Esophagus mucosa (tissue), 1 donor: Measurements from ENCODE around the gene EIF4G3. TPM values are rescaled to one million over a fixed set of nuclear protein-coding genes. Genes with fewer than 3 reads are reported as not detected.
"Not testable (repeated sequence)": the region's sequence is repeated elsewhere in the genome, so short reads cannot be mapped to it uniquely, and the experiment has no call there.

Experiments used
- ATAC-seq: fragments of 200-7000 bp; cut with Tn5 transposase; one replicate; pipeline ENCODE4 v1.9.1; 2020
- total RNA-seq: library from RNA; stranded (reverse); gene quantifications from one replicate; pipeline ENCODE4 v1.2.4, GENCODE V29; 2023
- donor health status: DM: yes; HTN: yes; CAD: no.

The EIF4G3 gene
- total RNA-seq, 1 donor from 2014 or later, result 35.7 TPM

GRCh38 chr1:21184276-21184675, 7.6 kb upstream of the EIF4G3 start:
- peak; percentile 65 for ATAC-seq

- no peak for ATAC-seq
Measured at GRCh38 chr1:21182181-21182731, 5.6 kb upstream of the EIF4G3 start.

- ATAC-seq, result not testable (repeated sequence)
Measured at GRCh38 chr1:21178271-21178670, 1.6 kb upstream of the EIF4G3 start.

GRCh38 chr1:21175670-21176581, 771 bp downstream of the EIF4G3 start:
- no peak for ATAC-seq

- no peak for ATAC-seq
Measured at GRCh38 chr1:21175324-21175669, 1.4 kb downstream of the EIF4G3 start.

- no peak for ATAC-seq
Measured at GRCh38 chr1:21174654-21175323, 1.9 kb downstream of the EIF4G3 start.

DNA sequence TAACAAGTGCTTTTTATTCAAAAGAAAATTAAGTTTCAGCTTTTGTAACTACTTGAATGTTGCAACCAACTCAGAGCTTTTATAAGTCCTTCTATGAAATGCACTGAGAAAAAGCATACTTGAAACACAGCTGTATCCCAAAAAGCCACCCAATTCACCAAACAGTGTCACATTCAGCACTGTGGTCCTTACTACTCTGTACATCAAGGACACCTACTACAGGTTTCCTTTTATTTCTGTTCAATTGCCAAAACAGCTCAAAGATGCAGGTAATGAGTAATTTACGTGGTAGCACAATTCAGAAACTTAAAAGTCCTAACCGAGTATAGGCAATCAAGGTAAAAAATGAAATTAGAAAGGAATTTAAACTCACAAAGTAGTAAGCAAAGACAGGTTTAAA, 2.5 kb downstream of the EIF4G3 start:
- ATAC-seq, result no peak

GRCh38 chr1:21173096-21173495, 3.6 kb downstream of the EIF4G3 start:
- not testable (repeated sequence) for ATAC-seq

DNA sequence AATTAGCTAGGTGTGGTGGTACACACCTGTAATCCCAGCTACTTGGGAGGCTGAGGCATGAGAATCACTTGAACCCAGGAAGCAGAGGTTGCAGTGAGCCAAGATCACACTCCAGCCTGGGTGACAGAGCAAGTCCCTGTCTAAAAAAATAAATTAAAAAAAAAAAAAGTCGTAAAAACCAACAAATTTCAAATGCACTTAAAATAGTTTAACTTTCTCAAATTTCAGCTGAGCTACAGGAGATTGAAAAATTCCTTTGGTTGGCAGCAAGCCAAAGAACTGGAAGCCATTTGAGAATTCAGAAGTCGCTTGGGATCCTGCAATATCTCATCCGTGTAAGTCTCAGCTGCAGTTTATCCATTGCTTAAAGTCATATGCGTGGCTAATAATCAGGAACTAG, 5.9 kb downstream of the EIF4G3 start:
- not testable (repeated sequence) for ATAC-seq

DNA sequence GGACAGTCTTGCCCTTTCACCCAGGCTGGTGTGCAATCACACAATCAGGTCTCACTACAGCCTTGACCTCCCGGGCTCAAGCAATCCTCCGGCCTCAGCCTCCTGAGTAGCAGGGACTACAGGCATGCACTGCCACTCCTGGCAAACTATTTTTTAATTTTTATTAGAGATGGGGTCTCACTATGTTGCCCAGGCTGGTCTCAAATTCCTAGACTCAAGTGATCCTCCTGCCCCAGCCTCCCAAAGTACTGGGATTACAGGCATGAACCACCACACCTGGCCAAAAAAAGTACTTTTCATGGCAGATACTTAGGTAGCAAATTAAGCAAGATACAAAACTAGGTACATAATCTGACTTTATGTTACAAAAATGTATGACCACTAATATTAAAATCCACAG, 8.3 kb downstream of the EIF4G3 start:
- no peak for ATAC-seq

DNA sequence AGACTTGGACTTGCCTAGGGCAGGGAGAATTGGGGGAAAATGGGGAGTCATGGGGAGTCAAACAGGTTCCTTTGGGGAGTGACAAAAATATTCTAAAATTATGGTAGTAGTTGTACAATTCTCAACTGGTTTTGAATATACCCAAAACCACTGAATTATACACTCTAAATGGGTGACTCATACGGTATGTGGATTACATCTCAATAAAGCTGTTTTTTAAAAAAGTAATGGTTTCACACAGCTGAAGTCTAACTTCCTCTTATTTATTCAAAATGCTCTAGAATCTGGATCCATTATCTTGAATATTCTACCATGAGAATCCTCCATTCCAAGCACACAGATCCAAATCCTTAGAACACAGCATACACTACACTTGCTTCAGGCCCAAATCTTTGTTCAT, 11.1 kb downstream of the EIF4G3 start:
- ATAC-seq, result no peak

DNA sequence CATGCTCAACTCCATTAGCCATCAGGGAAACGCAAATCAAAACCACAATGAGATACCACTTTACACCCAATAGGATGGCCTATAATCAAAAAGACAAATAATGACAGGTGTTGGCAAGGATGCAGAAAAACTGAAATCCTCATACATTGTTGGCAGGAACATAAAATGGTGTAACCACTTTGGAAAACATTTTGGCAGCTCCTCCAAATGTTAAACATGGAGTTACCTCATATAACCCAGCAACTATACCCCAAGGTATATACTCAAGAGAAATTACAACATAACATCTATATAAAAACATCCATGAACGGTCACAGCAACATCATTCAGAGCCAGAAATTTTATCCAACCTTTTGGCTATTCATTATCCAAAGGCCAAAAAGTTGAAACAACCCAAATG, 11.6 kb downstream of the EIF4G3 start:
- no peak for ATAC-seq

GRCh38 chr1:21164266-21164665, 12.4 kb downstream of the EIF4G3 start:
- no peak for ATAC-seq

DNA sequence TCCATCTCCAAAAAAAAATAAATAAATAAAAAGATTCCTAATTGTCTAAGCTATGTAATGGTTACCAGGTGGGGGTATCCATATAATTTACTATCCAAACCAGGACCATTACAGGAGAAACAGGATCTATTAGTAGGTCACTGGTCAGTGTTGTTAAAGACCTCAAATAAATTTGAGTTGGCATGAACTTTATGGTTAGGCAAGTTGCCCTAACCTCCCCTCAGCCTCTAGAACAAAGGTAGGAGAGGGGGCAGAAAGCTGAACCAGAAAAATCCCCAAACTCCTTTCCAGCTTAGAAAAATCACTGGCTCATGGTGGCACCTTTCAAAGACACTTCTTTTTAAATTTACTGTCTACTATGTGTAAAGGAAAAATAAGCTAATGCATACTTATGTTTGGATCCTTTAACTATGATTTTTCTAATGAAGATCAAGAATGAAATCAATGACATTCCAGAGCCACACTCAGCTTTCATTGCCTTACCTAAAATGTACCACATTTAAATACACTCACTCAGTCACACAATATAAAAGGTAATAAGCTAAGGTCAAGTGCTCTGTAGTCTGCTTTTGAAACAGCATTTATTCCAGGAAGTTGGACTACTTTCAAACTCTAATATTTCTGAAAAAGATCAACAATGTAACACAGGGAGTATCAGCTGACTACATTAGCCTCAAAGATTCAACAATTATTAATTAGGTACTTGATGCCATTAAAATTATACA, 13.8 kb downstream of the EIF4G3 start:
- no peak for ATAC-seq

- no peak for ATAC-seq
Measured at GRCh38 chr1:21161842-21162241, 14.9 kb downstream of the EIF4G3 start.

- no peak for ATAC-seq
Measured at GRCh38 chr1:21160263-21160796, 16.4 kb downstream of the EIF4G3 start.

- ATAC-seq, result no peak
Measured at GRCh38 chr1:21157868-21158267, 18.8 kb downstream of the EIF4G3 start.

GRCh38 chr1:21157054-21157453, 19.6 kb downstream of the EIF4G3 start:
- ATAC-seq, result no peak

DNA sequence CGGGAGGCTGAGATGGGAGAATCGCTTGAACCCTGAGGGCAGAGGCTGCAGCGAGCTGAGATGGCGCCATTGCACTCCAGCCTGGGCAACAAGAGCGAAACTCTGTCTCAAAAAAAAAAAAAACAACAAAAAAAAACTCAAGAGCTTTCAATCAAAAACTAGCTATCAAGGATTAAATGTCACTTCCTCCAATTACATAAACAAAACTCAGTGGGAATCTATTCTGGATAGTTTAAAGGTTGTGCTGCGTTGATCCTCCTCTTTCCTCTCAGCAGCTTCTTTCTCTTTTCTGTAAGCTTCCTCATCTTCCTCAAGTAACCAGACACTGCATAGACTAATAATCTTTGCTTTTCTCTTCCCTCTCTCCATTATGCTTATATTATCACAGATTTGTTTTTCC, 20.7 kb downstream of the EIF4G3 start:
- no peak for ATAC-seq

GRCh38 chr1:21154717-21155116, 22.0 kb downstream of the EIF4G3 start:
- no peak for ATAC-seq

GRCh38 chr1:21153388-21153787, 23.3 kb downstream of the EIF4G3 start:
- ATAC-seq, result no peak

GRCh38 chr1:21152423-21153100, 24.1 kb downstream of the EIF4G3 start:
- no peak for ATAC-seq
